IPS-18c (cell line): ENCODE results near the gene TNK2.
"Not testable (repeated sequence)": the region's sequence is repeated elsewhere in the genome, so short reads cannot be mapped to it uniquely, and the experiment has no call there.

Source experiments
- H3K4me3 ChIP-seq: 2 replicates; pipeline ENCODE4 v1.7.0; 2013; ENCODE audit warnings: low read depth, mild to moderate bottlenecking, low read length, moderate library complexity; ENCODE audit not compliant: insufficient read depth
- H3K9me3 ChIP-seq: one replicate; pipeline ENCODE4 v1.6.1; 2013; ENCODE audit warnings: mild to moderate bottlenecking, low read length, moderate library complexity; ENCODE audit not compliant: control insufficient read depth, insufficient read depth

TNK2 gene

GRCh38 chr3:195881276-195881988, 26.9 kb downstream of the TNK2 start:
- Histone ChIP-seq H3K4me3 (no peak overlapping the region), H3K9me3 (no peaks in the 10 kb centered on the region)

GRCh38 chr3:195880037-195880431, 28.3 kb downstream of the TNK2 start:
- Histone ChIP-seq H3K4me3 (no peak overlapping the region), H3K9me3 (peaks cover 2% of the 10 kb centered on the region)

GRCh38 chr3:195879416-195880036, 28.8 kb downstream of the TNK2 start:
- Histone ChIP-seq H3K4me3 (no peak overlapping the region), H3K9me3 (peaks cover 2% of the 10 kb centered on the region)

GRCh38 chr3:195878424-195879274, 29.7 kb downstream of the TNK2 start:
- H3K4me3 ChIP-seq, result no peak overlapping the region
- peaks cover 2% of the 10 kb centered on the region for H3K9me3 ChIP-seq

- peaks cover 2% of the 10 kb centered on the region for H3K9me3 ChIP-seq
- no peak overlapping the region; the same call in 1 of the 2 replicates for H3K4me3 ChIP-seq
These were observed 30.5 kb downstream of the TNK2 start for GRCh38 chr3:195877767-195878423.

- H3K9me3 ChIP-seq, result peaks cover 2% of the 10 kb centered on the region
- no peak overlapping the region for H3K4me3 ChIP-seq
These were observed 31.1 kb downstream of the TNK2 start for GRCh38 chr3:195877136-195877715.

- Histone ChIP-seq H3K9me3 (peaks cover 2% of the 10 kb centered on the region), H3K4me3 (no peak overlapping the region)
These were observed 31.9 kb downstream of the TNK2 start for GRCh38 chr3:195876297-195877064.

- Histone ChIP-seq H3K4me3 (no peak overlapping the region), H3K9me3 (peaks cover 2% of the 10 kb centered on the region)
These were observed 32.7 kb downstream of the TNK2 start for GRCh38 chr3:195875482-195876236.

- Histone ChIP-seq H3K9me3 (peaks cover 2% of the 10 kb centered on the region), H3K4me3 (no peak overlapping the region)
These were observed 34.4 kb downstream of the TNK2 start for GRCh38 chr3:195873971-195874370.

- peaks cover 2% of the 10 kb centered on the region for H3K9me3 ChIP-seq
- H3K4me3 ChIP-seq, result no peak overlapping the region
These were observed 35.0 kb downstream of the TNK2 start for GRCh38 chr3:195873281-195873887.

- Histone ChIP-seq H3K9me3 (peaks cover 2% of the 10 kb centered on the region), H3K4me3 (no peak overlapping the region)
These were observed 35.6 kb downstream of the TNK2 start for GRCh38 chr3:195872800-195873199.

- peaks cover 2% of the 10 kb centered on the region for H3K9me3 ChIP-seq
- H3K4me3 ChIP-seq, result no peak overlapping the region
These were observed 36.3 kb downstream of the TNK2 start for GRCh38 chr3:195872097-195872496.

GRCh38 chr3:195871686-195872085, 36.7 kb downstream of the TNK2 start:
- not testable (repeated sequence) for H3K4me3 ChIP-seq, H3K9me3 ChIP-seq

- Histone ChIP-seq H3K9me3 (peaks cover under 1% of the 10 kb centered on the region), H3K4me3 (no peak overlapping the region)
These were observed 37.4 kb downstream of the TNK2 start for GRCh38 chr3:195870937-195871336.

- H3K9me3 ChIP-seq, result no peaks in the 10 kb centered on the region
- no peak overlapping the region for H3K4me3 ChIP-seq
These were observed 37.9 kb downstream of the TNK2 start for GRCh38 chr3:195870442-195870841.
